Fibroblast of mammary gland (primary cell): Measurements from ENCODE around the gene MRTO4.
"Not testable (repeated sequence)": the region's sequence is repeated elsewhere in the genome, so short reads cannot be mapped to it uniquely, and the experiment has no call there.

Experiments
- DNase-seq: peaks from one replicate; pipeline ENCODE4 v3.0.0-alpha.2; 2010; ENCODE audit warnings: low read depth
- H3K4me3 ChIP-seq: 2 replicates; pipeline ENCODE4 v1.5.1; 2011; ENCODE audit warnings: low read depth, mild to moderate bottlenecking, low read length, moderate library complexity; ENCODE audit not compliant: control insufficient read depth
- CTCF ChIP-seq: conservative IDR thresholded peaks from 2 replicates; pipeline ENCODE4 v1.5.1; 2011; ENCODE audit warnings: low read depth, low read length, inconsistent platforms; ENCODE audit not compliant: control insufficient read depth, insufficient read depth

The MRTO4 gene

GRCh38 chr1:19260211-19261138 lies 8.9 kb downstream of the MRTO4 start:
- no peak for TF ChIP-seq CTCF
- no peak overlapping the region for H3K4me3 ChIP-seq
- DNase-seq: peak; percentile 93

- H3K4me3 ChIP-seq: no peak overlapping the region
- TF ChIP-seq CTCF: no peak
- DNase-seq: no peak
These were observed 10.4 kb downstream of the MRTO4 start for GRCh38 chr1:19262047-19262446.

- DNase-seq: no peak
- no peak for TF ChIP-seq CTCF
- H3K4me3 ChIP-seq: no peak overlapping the region
These were observed 11.1 kb downstream of the MRTO4 start for GRCh38 chr1:19262744-19263143.

- no peak for DNase-seq
These were observed 16.8 kb downstream of the MRTO4 start for GRCh38 chr1:19268445-19268844.

GRCh38 chr1:19269427-19270342 lies 18.1 kb downstream of the MRTO4 start:
- H3K4me3 ChIP-seq, DNase-seq: not testable (repeated sequence)

More at GRCh38 chr1:19268445-19268844, 16.8 kb downstream of the MRTO4 start:
- H3K4me3 ChIP-seq: no peak overlapping the region
- TF ChIP-seq CTCF: no peak

- not testable (repeated sequence) for H3K4me3 ChIP-seq, DNase-seq
These were observed 18.7 kb downstream of the MRTO4 start for GRCh38 chr1:19270343-19270730.

- DNase-seq: no peak
- no peak for TF ChIP-seq CTCF
- H3K4me3 ChIP-seq: no peak overlapping the region
These were observed 20.5 kb downstream of the MRTO4 start for GRCh38 chr1:19272064-19272463.
